ENCODE measurements around the gene TOLLIP. TPM values are rescaled to one million over a fixed set of nuclear protein-coding genes. Genes with fewer than 3 reads are reported as not detected.

The TOLLIP gene
- total RNA-seq, 2 donors from 2014 or later, result 46.0 to 46.3 TPM

DNA sequence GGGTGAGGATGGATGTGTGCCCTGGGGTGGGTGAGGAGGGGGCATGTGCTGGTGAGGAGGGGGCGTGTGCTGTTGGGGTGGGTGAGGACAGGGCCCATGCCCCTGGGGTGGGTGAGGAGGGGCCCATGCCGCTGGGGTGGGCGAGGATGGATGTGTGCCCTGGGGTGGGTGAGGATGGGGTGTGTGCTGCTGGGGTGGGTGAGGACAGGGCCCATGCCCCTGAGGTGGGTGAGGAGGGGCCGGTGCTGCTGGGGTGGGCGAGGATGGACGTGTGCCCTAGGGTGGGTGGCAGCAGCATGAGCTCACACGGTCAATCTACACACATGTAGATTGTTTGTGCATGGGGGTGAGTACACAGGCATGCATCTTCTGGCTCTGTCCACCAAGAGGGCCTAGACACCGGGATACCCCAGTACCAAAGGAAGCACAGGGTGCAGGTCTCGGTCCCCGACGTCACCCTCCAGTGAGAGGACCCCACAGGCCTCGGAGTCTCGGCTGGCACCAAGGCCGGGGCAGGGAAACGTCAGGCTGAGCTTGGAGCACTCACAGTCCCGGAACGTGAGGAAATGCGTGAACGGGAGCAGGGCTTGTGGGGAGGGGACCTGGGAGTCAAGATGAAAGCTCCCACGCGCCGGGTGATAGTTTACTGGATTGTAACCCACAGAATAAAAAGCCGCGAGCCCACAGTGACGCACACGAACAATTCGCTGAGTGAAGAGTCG lies 37.4 kb upstream of the TOLLIP start:
- ATAC-seq (ENCODE audit: insufficient number of reproducible peaks, low FRiP score, low read depth), result no peak
- TF ChIP-seq, protein P1, sequence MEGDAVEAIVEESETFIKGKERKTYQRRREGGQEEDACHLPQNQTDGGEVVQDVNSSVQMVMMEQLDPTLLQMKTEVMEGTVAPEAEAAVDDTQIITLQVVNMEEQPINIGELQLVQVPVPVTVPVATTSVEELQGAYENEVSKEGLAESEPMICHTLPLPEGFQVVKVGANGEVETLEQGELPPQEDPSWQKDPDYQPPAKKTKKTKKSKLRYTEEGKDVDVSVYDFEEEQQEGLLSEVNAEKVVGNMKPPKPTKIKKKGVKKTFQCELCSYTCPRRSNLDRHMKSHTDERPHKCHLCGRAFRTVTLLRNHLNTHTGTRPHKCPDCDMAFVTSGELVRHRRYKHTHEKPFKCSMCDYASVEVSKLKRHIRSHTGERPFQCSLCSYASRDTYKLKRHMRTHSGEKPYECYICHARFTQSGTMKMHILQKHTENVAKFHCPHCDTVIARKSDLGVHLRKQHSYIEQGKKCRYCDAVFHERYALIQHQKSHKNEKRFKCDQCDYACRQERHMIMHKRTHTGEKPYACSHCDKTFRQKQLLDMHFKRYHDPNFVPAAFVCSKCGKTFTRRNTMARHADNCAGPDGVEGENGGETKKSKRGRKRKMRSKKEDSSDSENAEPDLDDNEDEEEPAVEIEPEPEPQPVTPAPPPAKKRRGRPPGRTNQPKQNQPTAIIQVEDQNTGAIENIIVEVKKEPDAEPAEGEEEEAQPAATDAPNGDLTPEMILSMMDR (IDR thresholded peaks at IDR 0.05), result no peak
- no peak for DNase-seq (ENCODE audit: low spot score)

DNA sequence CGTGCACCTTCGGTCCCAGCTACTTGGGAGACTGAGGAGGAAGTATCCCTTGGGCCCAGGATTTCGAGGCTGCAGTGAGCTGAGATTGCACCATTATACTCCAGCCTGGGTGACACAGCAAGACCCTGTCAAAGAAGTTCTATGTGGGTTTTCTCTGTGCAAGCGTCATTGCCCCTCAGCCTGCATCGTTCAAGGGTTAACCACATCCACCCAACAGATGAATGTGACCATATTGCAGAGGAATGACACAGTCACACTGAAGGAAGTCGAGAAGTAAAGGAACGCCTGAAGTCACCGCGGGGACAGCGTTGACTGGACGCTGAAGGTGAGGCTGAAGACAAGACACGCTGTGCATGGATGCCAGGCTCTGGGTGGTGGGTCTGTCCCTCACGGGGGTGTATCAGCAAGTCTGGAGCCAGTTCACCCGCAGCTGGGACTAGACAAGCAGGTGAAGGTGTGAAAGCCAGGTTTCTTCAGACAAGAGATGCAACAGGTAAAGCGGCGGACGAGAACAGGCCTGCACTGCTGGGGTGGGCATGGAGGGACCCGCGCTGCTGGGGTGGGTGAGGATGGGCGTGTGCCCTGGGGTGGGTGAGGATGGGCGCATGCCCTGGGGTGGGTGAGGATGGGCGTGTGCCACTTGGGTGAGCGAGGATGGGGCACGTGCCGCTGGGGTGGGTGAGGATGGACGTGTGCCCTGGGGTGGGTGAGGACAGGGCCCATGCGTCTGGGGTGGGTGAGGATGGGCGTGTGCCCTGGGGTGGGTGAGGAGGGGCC lies 36.5 kb upstream of the TOLLIP start:
- no peaks in the 10 kb centered on the region for H3K36me3 ChIP-seq
- DNase-seq (ENCODE audit: low spot score) (no peak), ATAC-seq (ENCODE audit: insufficient number of reproducible peaks, low FRiP score, low read depth) (no peak)
- no peaks in the 10 kb centered on the region for H3K27me3 ChIP-seq (replicated peaks; ENCODE audit: insufficient read depth)
- no peak overlapping the region for H3K4me3 ChIP-seq
- peaks cover 0 to 5% of the 10 kb centered on the region in 2 donors for H3K4me1 ChIP-seq (ENCODE audit: control insufficient read depth in 1 of 2, low read depth in 2 of 2)
- H3K9me3 ChIP-seq, result no peaks in the 10 kb centered on the region
- H3K27ac ChIP-seq, result no peak overlapping the region
- TF ChIP-seq, protein P1 (IDR thresholded peaks at IDR 0.05), result no peak

More for the DNA sequence above, 37.4 kb upstream of the TOLLIP start:
- H3K27ac ChIP-seq, result no peak overlapping the region
- no peak overlapping the region for H3K4me3 ChIP-seq
- no peaks in the 10 kb centered on the region for H3K9me3 ChIP-seq
- H3K27me3 ChIP-seq (replicated peaks; ENCODE audit: insufficient read depth), result no peaks in the 10 kb centered on the region
- H3K4me1 ChIP-seq (ENCODE audit: control insufficient read depth in 1 of 2, low read depth in 2 of 2), result peaks cover 0 to 4% of the 10 kb centered on the region in 2 donors
- no peaks in the 10 kb centered on the region for H3K36me3 ChIP-seq

DNA sequence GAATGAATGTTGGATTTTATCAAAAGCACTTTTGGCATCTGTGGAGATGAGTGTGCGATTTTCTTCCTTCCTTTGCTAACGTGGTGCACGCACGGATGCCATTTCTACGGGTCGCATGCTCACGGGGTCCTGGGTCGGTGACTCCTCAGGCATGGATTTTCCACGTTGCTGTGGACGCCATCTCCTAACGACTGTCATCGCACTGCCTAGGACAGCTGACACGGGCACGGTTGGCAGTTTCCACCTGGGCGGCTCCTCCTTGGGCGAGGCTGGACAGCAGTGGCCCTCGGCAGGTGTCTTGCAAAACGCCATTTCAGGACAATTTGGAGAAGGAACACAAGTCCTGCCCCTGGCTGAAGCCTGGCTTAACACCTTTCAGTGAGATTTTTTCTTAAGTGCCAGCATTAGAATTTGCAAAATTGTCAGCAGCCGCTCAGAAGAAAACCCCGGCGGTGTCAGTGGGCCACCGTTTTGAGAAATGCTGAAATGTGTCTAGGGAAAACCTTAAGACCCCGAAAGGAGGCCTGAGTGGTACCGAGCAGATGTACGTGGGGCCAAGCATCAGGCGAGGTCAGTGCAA lies 34.7 kb upstream of the TOLLIP start:
- no peaks in the 10 kb centered on the region for H3K27me3 ChIP-seq (replicated peaks; ENCODE audit: insufficient read depth)
- no peak overlapping the region for H3K4me3 ChIP-seq
- no peak for DNase-seq (ENCODE audit: low spot score)
- no peaks in the 10 kb centered on the region for H3K36me3 ChIP-seq
- ATAC-seq (ENCODE audit: insufficient number of reproducible peaks, low FRiP score, low read depth), result no peak
- H3K27ac ChIP-seq, result no peak overlapping the region
- TF ChIP-seq, protein P1 (IDR thresholded peaks at IDR 0.05), result no peak
- H3K4me1 ChIP-seq (ENCODE audit: control insufficient read depth in 1 of 2, low read depth in 2 of 2), result peaks cover 0 to 5% of the 10 kb centered on the region in 2 donors
- H3K9me3 ChIP-seq, result no peaks in the 10 kb centered on the region

- no peak for DNase-seq (ENCODE audit: low spot score)
- Histone ChIP-seq H3K4me1 (ENCODE audit: control insufficient read depth in 1 of 2, low read depth in 2 of 2) (peaks cover 0 to 5% of the 10 kb centered on the region in 2 donors), H3K27ac (no peak overlapping the region), H3K36me3 (no peaks in the 10 kb centered on the region), H3K9me3 (no peaks in the 10 kb centered on the region), H3K4me3 (no peak overlapping the region), H3K27me3 (replicated peaks; ENCODE audit: insufficient read depth) (no peaks in the 10 kb centered on the region)
- ATAC-seq (ENCODE audit: insufficient number of reproducible peaks, low FRiP score, low read depth), result no peak
- TF ChIP-seq, protein P1 (IDR thresholded peaks at IDR 0.05), result no peak
These were observed 34.1 kb upstream of the TOLLIP start for GRCh38 chr11:1343391-1344055.

DNA sequence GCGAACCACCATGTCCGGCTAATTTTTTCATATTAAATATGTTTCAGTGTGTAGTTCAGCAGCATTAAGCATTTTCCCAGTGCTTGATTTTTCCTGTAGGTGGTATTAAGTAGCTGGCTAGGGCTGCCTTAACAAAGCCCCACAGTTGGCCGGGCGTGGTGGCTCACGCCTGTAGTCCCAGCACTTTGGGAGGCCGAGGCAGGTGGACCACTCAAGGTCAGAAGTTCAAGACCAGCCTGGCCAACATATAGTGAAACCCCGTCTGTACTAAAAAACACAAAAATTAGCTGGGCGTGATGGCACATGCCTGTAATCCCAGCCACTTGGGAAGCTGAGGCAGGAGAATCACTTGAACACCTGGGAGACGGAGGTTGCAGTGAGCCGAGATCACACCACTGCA lies 33.5 kb upstream of the TOLLIP start:
- TF ChIP-seq, protein P1 (IDR thresholded peaks at IDR 0.05), result no peak
- no peaks in the 10 kb centered on the region for H3K36me3 ChIP-seq
- no peaks in the 10 kb centered on the region for H3K9me3 ChIP-seq
- H3K4me1 ChIP-seq (ENCODE audit: control insufficient read depth in 1 of 2, low read depth in 2 of 2), result peaks cover 0 to 5% of the 10 kb centered on the region in 2 donors
- H3K4me3 ChIP-seq, result no peak overlapping the region
- ATAC-seq (ENCODE audit: insufficient number of reproducible peaks, low FRiP score, low read depth) (no peak), DNase-seq (ENCODE audit: low spot score) (no peak)
- no peak overlapping the region for H3K27ac ChIP-seq
- no peaks in the 10 kb centered on the region for H3K27me3 ChIP-seq (replicated peaks; ENCODE audit: insufficient read depth)
